Activated effector memory CD4-positive, alpha-beta T cell treated with Interleukin-2 at 50 U/mL for 16 hours (primary cell): ENCODE data around the gene ATP5MC2.
"Not testable (repeated sequence)": the region's sequence is repeated elsewhere in the genome, so short reads cannot be mapped to it uniquely, and the experiment has no call there.

Experiments
- DNase-seq: peaks from one replicate; pipeline ENCODE4 v3.0.0-alpha.2; 2020

The ATP5MC2 gene

GRCh38 chr12:53688134-53688533 is 12.3 kb upstream of the ATP5MC2 start:
- DNase-seq: no peak

GRCh38 chr12:53686436-53686835 is 10.6 kb upstream of the ATP5MC2 start:
- DNase-seq: no peak

- DNase-seq: no peak
These were observed 8.9 kb upstream of the ATP5MC2 start for GRCh38 chr12:53684654-53685220.

- no peak for DNase-seq
These were observed 8.1 kb upstream of the ATP5MC2 start for GRCh38 chr12:53683983-53684382.

GRCh38 chr12:53683494-53683893 is 7.6 kb upstream of the ATP5MC2 start:
- DNase-seq: no peak

GRCh38 chr12:53680061-53680460 is 4.2 kb upstream of the ATP5MC2 start:
- not testable (repeated sequence) for DNase-seq

- no peak for DNase-seq
These were observed 1.9 kb upstream of the ATP5MC2 start for GRCh38 chr12:53677800-53678148.

- DNase-seq: no peak
These were observed 1.3 kb upstream of the ATP5MC2 start for GRCh38 chr12:53677016-53677799.

GRCh38 chr12:53676656-53677015 is 753 bp upstream of the ATP5MC2 start:
- peak; percentile 7 for DNase-seq

GRCh38 chr12:53674977-53675700 is 744 bp downstream of the ATP5MC2 start:
- DNase-seq: no peak

GRCh38 chr12:53670971-53671370 is 4.9 kb downstream of the ATP5MC2 start:
- DNase-seq: no peak

- no peak for DNase-seq
These were observed 5.6 kb downstream of the ATP5MC2 start for GRCh38 chr12:53670308-53670707.

- DNase-seq: no peak
These were observed 8.8 kb downstream of the ATP5MC2 start for GRCh38 chr12:53667080-53667479.

GRCh38 chr12:53664936-53665335 is 10.9 kb downstream of the ATP5MC2 start:
- no peak for DNase-seq

- no peak for DNase-seq
These were observed 11.7 kb downstream of the ATP5MC2 start for GRCh38 chr12:53664191-53664590.

- DNase-seq: no peak
These were observed 15.8 kb downstream of the ATP5MC2 start for GRCh38 chr12:53660041-53660440.

GRCh38 chr12:53659571-53659981 is 16.3 kb downstream of the ATP5MC2 start:
- DNase-seq: no peak

- DNase-seq: no peak
These were observed 16.8 kb downstream of the ATP5MC2 start for GRCh38 chr12:53659011-53659551.

GRCh38 chr12:53657041-53657440 is 18.8 kb downstream of the ATP5MC2 start:
- no peak for DNase-seq

GRCh38 chr12:53653595-53653994 is 22.3 kb downstream of the ATP5MC2 start:
- DNase-seq: no peak

- no peak for DNase-seq
These were observed 23.5 kb downstream of the ATP5MC2 start for GRCh38 chr12:53652366-53652765.

- DNase-seq: no peak
These were observed 24.1 kb downstream of the ATP5MC2 start for GRCh38 chr12:53651737-53652136.

GRCh38 chr12:53646300-53646699 is 29.6 kb downstream of the ATP5MC2 start:
- DNase-seq: not testable (repeated sequence)

GRCh38 chr12:53645165-53645564 is 30.7 kb downstream of the ATP5MC2 start:
- no peak for DNase-seq
